COR-L47 (cell line): Measurements from ENCODE around the gene DYNC1I1.
"Not testable (repeated sequence)": the region's sequence is repeated elsewhere in the genome, so short reads cannot be mapped to it uniquely, and the experiment has no call there.

ENCODE experiments used
- DNase-seq: peaks from one replicate; lab custom pipeline; 2025; lab: John Stamatoyannopoulos, UW

DYNC1I1 gene

DNA sequence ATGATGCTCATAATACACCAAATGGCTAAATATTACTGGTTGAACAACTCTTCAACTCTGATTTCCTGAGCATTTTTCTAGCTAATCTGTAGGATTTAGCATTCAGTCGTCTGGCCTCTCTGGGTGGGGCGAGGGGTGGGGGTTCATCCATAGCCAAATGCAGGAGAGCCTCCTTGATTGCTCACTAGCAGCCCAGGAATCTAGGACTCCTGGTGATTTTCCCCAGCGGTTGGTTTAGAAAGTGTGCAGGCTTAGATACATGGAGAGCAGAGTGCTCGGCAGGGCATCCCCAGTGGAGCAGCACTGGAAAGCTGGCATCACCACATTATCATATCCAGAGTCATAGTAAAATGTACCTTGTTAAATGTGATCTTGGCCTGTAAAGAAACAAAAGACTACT lies 136.1 kb downstream of the DYNC1I1 start:
- DNase-seq: no peak

DNA sequence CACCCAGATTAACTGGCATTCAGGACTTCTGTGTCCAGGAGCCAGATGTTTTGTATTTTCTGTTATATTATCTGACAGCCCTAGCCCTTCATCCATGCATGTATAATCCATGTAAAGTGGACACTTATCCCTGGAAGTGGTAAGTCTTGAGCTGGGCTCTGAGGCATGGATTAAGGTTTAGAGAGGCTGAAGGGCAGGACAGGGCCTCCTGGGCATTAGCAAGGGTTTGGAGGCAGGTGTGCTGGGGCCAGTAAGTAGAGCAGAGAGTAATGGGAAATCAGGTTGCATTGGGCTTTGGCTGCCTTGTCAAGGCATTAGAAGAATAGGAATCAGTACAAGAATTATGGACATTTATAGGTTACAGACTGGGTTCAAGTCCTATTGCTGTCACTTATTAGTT lies 138.0 kb downstream of the DYNC1I1 start:
- DNase-seq: no peak

DNA sequence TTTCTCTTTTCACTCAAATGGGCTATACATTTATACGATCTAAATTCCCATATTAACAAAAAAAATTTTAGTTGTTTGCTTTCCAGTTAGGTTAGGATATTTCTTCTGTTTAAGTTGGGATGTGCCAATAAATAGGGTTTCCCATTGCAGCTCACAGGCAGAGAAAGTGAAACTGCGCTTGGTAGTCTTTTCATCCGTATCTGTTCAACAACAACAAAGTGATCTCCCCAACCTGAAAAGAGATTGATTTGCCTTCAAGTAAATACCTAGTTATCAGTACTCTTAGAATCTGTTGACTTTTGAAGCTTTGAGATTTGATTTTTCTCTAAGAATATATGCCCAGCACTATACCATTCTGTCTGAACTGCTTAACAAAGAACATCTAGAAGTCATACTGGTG lies 143.4 kb downstream of the DYNC1I1 start:
- DNase-seq: peak; percentile 24

- DNase-seq: peak; percentile 83
Measured at GRCh38 chr7:95916573-95917297, 144.4 kb downstream of the DYNC1I1 start.

DNA sequence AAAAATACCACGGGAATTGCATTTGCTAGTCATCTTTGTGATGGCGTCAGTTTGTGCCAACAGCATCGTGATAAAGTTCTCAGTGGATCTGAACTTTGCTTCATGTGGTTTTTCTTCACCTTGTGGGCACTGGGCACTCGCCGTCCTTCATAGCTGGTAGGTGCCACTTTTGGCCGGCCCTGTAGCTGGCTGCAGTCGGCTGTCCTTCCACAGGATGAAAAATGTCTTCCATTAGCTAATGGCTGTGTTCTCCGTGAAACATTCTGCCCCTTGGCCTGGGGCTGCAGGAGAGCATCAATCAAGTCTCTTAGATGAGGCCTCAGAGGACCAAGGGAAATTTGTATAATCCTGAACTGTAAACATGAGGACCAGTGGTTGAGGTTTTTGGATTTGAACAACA lies 145.3 kb downstream of the DYNC1I1 start:
- no peak for DNase-seq

DNA sequence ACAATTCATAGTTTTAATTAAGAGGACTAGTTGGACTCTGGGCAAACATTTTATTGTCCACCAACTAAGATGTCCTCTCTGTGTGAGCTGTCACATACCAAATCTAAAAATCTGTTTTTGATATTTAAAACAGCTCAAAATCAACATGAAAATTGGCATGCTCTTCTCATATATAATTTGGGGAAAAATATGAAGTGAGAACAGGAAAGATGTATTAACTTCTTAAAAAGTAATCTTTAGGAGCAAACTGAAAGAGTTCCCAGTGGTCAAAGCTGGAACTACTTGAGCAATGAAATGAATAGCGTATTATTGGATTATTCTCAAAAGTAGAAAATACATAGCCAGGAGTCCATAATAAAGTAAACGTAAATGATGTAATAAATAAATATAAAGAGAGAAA lies 147.2 kb downstream of the DYNC1I1 start:
- DNase-seq: no peak

DNA sequence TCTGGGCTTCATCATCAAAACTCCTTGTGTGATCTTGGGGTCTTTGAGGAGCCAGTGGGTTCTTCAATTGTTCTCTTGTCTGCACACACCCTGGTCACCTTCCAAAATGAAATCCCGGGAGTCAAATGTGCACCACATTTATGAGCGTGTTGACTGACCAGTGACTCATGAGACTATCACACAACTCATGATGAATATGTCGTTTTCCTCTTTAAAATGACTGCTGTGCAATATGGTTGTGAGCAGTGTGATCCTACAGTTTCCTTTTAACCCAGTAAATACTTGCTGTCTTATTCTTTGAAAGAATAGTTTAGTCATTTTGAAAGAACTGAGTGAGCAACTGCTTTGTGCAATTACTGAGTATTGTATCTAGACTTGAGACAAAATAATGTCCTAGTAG lies 149.2 kb downstream of the DYNC1I1 start:
- DNase-seq: no peak

- no peak for DNase-seq
Measured at GRCh38 chr7:95922191-95922590, 149.8 kb downstream of the DYNC1I1 start.

GRCh38 chr7:95925236-95925635 lies 152.9 kb downstream of the DYNC1I1 start:
- DNase-seq: no peak

- no peak for DNase-seq
Measured at GRCh38 chr7:95925971-95926370, 153.6 kb downstream of the DYNC1I1 start.

DNA sequence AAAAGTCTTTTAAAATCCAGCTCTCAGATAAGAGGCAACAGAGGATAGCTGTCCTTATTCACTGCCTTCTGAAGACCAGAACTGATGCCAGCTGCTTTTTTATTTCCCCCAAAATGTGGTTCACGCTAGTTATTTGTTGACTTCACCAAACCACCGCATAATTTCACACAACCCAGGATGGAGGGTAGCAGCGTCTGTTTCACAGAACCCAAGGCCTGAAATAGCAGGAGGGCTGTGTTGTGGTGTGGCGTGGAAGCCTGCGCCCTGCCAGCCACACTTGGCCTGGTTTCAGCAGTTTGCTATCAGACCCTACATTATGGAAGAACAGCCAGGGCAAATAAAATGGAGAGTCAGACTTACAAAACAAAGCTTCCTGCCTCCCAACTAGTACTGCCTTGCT lies 155.4 kb downstream of the DYNC1I1 start:
- DNase-seq: no peak

- DNase-seq: no peak
Measured at GRCh38 chr7:95929710-95930280, 157.4 kb downstream of the DYNC1I1 start.

GRCh38 chr7:95931460-95932232 lies 159.3 kb downstream of the DYNC1I1 start:
- no peak for DNase-seq

DNA sequence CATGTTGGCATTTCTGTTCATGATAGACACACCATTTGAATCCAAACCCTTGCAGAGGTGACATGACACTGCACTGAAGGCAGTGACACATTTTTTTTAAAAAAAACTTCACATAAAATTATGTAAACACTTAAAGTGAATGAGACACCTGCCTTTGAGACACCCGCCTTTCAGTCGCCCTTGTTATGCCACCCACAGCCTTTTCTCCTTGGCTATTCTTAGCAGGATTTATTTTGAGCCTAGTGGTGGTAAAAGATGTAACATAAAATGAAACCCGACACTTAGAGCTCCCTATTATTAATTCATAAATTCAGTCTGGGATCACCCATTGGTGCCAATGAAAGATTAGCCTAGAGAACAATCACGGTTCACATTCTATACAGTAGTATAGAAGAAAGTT lies 161.3 kb downstream of the DYNC1I1 start:
- peak; percentile 77 for DNase-seq

- DNase-seq: not testable (repeated sequence)
Measured at GRCh38 chr7:95944867-95945266, 172.5 kb downstream of the DYNC1I1 start.

GRCh38 chr7:95950698-95951097 lies 178.3 kb downstream of the DYNC1I1 start:
- no peak for DNase-seq

DNA sequence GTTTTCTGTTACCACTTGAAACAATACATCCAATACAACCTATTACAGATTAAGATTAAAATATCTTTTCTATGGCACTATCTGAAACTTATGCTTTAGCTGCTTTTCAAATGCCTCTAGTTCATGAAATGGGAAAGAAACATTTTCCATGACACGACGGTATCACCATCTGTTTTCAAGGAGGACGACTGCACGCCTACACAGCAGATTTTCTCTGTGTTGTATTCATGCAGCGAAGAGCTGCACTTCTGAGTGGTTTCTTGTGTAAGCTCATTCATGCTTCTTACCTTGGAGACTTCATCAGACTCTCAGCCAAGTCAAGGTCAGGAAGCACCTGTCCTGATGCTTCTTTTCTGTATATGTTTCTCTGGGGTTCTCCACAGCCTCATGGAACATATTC lies 179.2 kb downstream of the DYNC1I1 start:
- DNase-seq: no peak

DNA sequence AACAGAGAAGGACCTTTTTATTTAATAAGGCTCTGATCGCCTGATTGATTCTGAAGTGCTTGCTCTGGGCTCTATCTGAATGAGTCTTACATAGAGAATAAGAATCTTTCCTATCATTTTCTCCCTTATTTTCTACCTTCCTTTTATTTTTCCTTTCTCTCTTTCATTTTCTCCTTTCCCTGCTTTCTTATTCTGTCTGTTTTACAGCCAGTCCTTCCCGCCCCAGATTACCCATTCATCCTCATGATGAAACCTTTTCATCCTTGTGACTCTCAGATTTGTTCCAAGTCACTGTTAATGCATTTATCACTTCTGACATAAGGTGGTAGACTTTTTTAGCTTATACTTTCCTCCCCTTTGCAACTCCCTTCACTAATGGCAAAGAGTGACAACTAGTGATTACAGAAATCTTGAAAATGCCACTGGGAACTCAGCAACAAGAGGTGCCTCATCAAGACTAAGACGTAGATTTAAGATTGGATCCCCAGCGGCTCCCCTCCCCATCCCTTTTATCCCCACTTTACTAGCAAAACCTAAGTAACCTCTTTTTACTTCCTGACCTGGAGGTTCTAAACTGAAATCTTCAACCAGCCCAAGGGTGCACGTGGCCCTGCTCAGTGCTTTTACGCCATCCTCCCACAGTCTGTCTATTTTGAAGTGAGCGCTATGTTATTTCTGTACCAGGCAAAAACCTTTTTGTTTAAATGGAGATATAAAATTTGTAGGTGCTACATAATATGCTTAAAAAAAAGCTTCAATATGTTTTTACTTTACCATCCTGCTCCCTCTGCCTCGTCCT lies 179.8 kb downstream of the DYNC1I1 start:
- DNase-seq: no peak

DNA sequence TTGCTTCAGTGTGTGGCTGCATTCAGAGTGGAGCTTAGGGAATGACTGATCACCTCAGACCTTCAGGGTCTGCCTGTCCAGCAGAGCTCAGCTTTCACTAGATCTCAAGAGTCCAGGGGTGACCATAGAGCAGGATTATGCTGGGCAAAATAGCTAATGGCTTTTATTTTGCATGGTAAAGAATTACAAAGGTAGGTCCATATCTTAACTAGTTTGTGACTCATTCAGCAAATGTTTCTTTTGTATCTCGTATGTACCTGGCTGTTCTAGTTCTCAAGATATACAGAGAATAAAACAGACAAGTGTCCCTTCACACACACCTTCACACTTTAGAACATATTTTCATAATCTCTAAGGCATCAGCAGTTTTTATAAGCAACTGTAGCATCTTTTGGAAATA lies 180.5 kb downstream of the DYNC1I1 start:
- DNase-seq: no peak

DNA sequence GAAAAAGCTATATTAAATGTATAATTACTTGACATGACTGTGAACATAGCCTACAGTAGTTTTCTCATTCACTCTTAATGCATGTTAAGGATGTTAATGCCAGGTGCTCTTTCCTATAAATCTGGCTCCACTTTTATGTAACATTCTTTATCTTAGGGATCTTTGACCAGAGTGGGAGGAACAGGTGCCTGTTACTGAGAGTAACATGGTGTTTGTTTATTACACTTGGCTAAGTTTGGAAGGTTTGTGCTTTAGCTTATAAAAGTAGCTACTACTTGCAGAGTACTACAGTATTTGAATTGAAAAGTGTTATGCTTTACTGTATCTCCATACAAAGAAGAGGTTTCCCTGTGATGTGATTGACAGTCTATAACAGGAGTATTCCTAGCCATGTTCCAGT lies 183.4 kb downstream of the DYNC1I1 start:
- no peak for DNase-seq

- DNase-seq: no peak
Measured at GRCh38 chr7:95957510-95957909, 185.2 kb downstream of the DYNC1I1 start.

GRCh38 chr7:95960706-95961244 lies 188.4 kb downstream of the DYNC1I1 start:
- DNase-seq: no peak
